H9 (cell line): ENCODE results near the gene COL4A2. TPM values are rescaled to one million over a fixed set of nuclear protein-coding genes. Genes with fewer than 3 reads are reported as not detected.

ENCODE experiments used
- DNase-seq: peaks from one replicate; pipeline ENCODE4 v3.0.0-alpha.2; 2017
- H2AFZ ChIP-seq: one replicate; pipeline ENCODE4 v1.6.1; 2013; ENCODE audit warnings: mild to moderate bottlenecking, low read length, control low read depth, moderate library complexity
- H2AK5ac ChIP-seq: 2 replicates; pipeline ENCODE4 v1.6.1; 2013; ENCODE audit warnings: low read length, control low read depth, mixed read lengths; ENCODE audit not compliant: insufficient read length
- H2BK120ac ChIP-seq: one replicate; pipeline ENCODE4 v1.6.1; 2013; ENCODE audit warnings: low read depth, mild to moderate bottlenecking, low read length, control low read depth, inconsistent platforms; ENCODE audit not compliant: poor library complexity, severe bottlenecking
- H2BK12ac ChIP-seq: 2 replicates; pipeline ENCODE4 v1.6.1; 2013; ENCODE audit warnings: low read length, control low read depth, mixed read lengths, low read depth; ENCODE audit not compliant: insufficient read length
- H2BK15ac ChIP-seq: 2 replicates; pipeline ENCODE4 v1.6.1; 2013; ENCODE audit warnings: low read depth, low read length, control low read depth
- H2BK20ac ChIP-seq: one replicate; pipeline ENCODE4 v1.6.1; 2013; ENCODE audit warnings: low read depth, mild to moderate bottlenecking, low read length, control low read depth, inconsistent platforms; ENCODE audit not compliant: poor library complexity, severe bottlenecking
- H2BK5ac ChIP-seq: 2 replicates; pipeline ENCODE4 v1.6.1; 2013; ENCODE audit warnings: low read length, control low read depth, mixed read lengths; ENCODE audit not compliant: insufficient read length
- H3K14ac ChIP-seq: 2 replicates; pipeline ENCODE4 v1.6.1; 2013; ENCODE audit warnings: low read length, control low read depth; ENCODE audit not compliant: insufficient read depth
- H3K18ac ChIP-seq: 2 replicates; pipeline ENCODE4 v1.6.1; 2013; ENCODE audit warnings: low read depth, mild to moderate bottlenecking, mixed read lengths, low read length, control low read depth; ENCODE audit not compliant: insufficient read length
- H3K23ac ChIP-seq: 2 replicates; pipeline ENCODE4 v1.6.1; 2013; ENCODE audit warnings: low read length, control low read depth, mixed read lengths, low read depth; ENCODE audit not compliant: insufficient read length
- H3K23me2 ChIP-seq: 2 replicates; pipeline ENCODE4 v1.6.1; 2013; ENCODE audit warnings: low read depth, mild to moderate bottlenecking, mixed read lengths, low read length, control low read depth; ENCODE audit not compliant: insufficient read length, poor library complexity, severe bottlenecking
- H3K27ac ChIP-seq: 2 replicates; pipeline ENCODE4 v1.5.1; 2013; ENCODE audit warnings: low read length, control low read depth, mixed read lengths, low read depth; ENCODE audit not compliant: insufficient read length
- H3K27me3 ChIP-seq: 2 replicates; pipeline ENCODE4 v1.6.1; 2013; ENCODE audit warnings: low read length, control low read depth, inconsistent platforms; ENCODE audit not compliant: insufficient read depth
- H3K4ac ChIP-seq: 2 replicates; pipeline ENCODE4 v1.6.1; 2013; ENCODE audit warnings: low read depth, mild to moderate bottlenecking, control low read depth, inconsistent platforms, low read length, moderate library complexity
- H3K4me1 ChIP-seq: 2 replicates; pipeline ENCODE4 v1.6.1; 2013; ENCODE audit warnings: low read length, control low read depth, inconsistent platforms; ENCODE audit not compliant: insufficient read depth
- H3K4me2 ChIP-seq: 2 replicates; pipeline ENCODE4 v1.6.1; 2013; ENCODE audit warnings: low read length, control low read depth, mixed read lengths; ENCODE audit not compliant: insufficient read length, insufficient read depth
- H3K56ac ChIP-seq: 2 replicates; pipeline ENCODE4 v1.6.1; 2013; ENCODE audit warnings: low read depth, mild to moderate bottlenecking, mixed read lengths, low read length, control low read depth; ENCODE audit not compliant: insufficient read length
- H3K79me1 ChIP-seq: 2 replicates; pipeline ENCODE4 v1.6.1; 2013; ENCODE audit warnings: low read depth, mild to moderate bottlenecking, moderate library complexity, low read length, control low read depth, inconsistent platforms; ENCODE audit not compliant: insufficient read depth, poor library complexity, severe bottlenecking
- H3K79me2 ChIP-seq: 2 replicates; pipeline ENCODE4 v1.6.1; 2013; ENCODE audit warnings: low read length, control low read depth, inconsistent platforms; ENCODE audit not compliant: insufficient read depth
- H3K9ac ChIP-seq: 2 replicates; pipeline ENCODE4 v1.6.1; 2013; ENCODE audit warnings: low read length, control low read depth, mixed read lengths; ENCODE audit not compliant: insufficient read length; ENCODE audit errors: extremely low read depth
- H3K9me3 ChIP-seq: one replicate; pipeline ENCODE4 v1.6.1; 2013; ENCODE audit warnings: low read depth, low read length, inconsistent platforms; ENCODE audit not compliant: control insufficient read depth
- H3T11ph ChIP-seq: one replicate; pipeline ENCODE4 v1.6.1; 2013; ENCODE audit warnings: mild to moderate bottlenecking, low read length, control low read depth, inconsistent platforms
- H4K20me1 ChIP-seq: one replicate; pipeline ENCODE4 v1.6.1; 2013; ENCODE audit not compliant: control insufficient read depth, insufficient read length, insufficient read depth
- H4K5ac ChIP-seq: 2 replicates; pipeline ENCODE4 v1.6.1; 2013; ENCODE audit warnings: low read depth, mild to moderate bottlenecking, mixed read lengths, low read length, control low read depth; ENCODE audit not compliant: insufficient read length
- H4K8ac ChIP-seq: replicated peaks from 2 replicates; pipeline ENCODE4 v1.6.1; 2013; ENCODE audit warnings: low read length, control low read depth, mixed read lengths, low read depth; ENCODE audit not compliant: insufficient read length
- H4K91ac ChIP-seq: 2 replicates; pipeline ENCODE4 v1.6.1; 2013; ENCODE audit warnings: low read depth, mild to moderate bottlenecking, moderate library complexity, mixed read lengths, low read length, control low read depth; ENCODE audit not compliant: insufficient read length
- H3K27ac Mint-ChIP-seq, 3 experiments: 2 replicates in 2 of 3; 3 replicates in 1 of 3; pipeline ENCODE4 v1.8.0; 2020 to 2021; ENCODE audit warnings: mixed read lengths in 3 of 3, mild to moderate bottlenecking in 1 of 3, moderate library complexity in 1 of 3
- H3K27me3 Mint-ChIP-seq: 2 replicates; pipeline ENCODE4 v1.8.0; 2021; ENCODE audit warnings: low read depth, mild to moderate bottlenecking, moderate library complexity, mixed read lengths
- H3K36me3 Mint-ChIP-seq, 3 experiments: 2 replicates in 2 of 3; 3 replicates in 1 of 3; pipeline ENCODE4 v1.8.0; 2020 to 2021; ENCODE audit warnings: low read depth in 3 of 3, mixed read lengths in 3 of 3; ENCODE audit not compliant: insufficient read depth in 1 of 3
- H3K4me1 Mint-ChIP-seq, 2 experiments: 2 replicates each; pipeline ENCODE4 v1.8.0; 2020; ENCODE audit warnings: mixed read lengths in 2 of 2
- H3K4me3 Mint-ChIP-seq, 2 experiments: 2 replicates in 1 of 2; 3 replicates in 1 of 2; pipeline ENCODE4 v1.8.0; 2020 to 2021; ENCODE audit warnings: mild to moderate bottlenecking in 2 of 2, mixed read lengths in 2 of 2, moderate library complexity in 1 of 2
- H3K9me3 Mint-ChIP-seq, 2 experiments: 2 replicates in 1 of 2; 3 replicates in 1 of 2; pipeline ENCODE4 v1.8.0; 2020; ENCODE audit warnings: mild to moderate bottlenecking in 2 of 2, mixed read lengths in 2 of 2, moderate library complexity in 1 of 2
- CTCF ChIP-seq: fragments of 200-600 bp; sonication (generic); conservative IDR thresholded peaks from 3 replicates; pipeline ENCODE4 v1.8.0; 2021; ENCODE audit warnings: antibody characterized with exemption, mild to moderate bottlenecking
- WGBS: extraction: QIAGEN DNeasy Blood & Tissue Kit; methylation state at CpG from one replicate; pipeline ENCODE4 v1.1.7; 2013; ENCODE audit warnings: missing lambda C conversion rate, low lambda C conversion rate, mixed read lengths; ENCODE audit not compliant: insufficient read length; ENCODE audit errors: extremely low coverage; 5-methylcytosine and 5-hydroxymethylcytosine counted together
- total RNA-seq: library from RNA; stranded (reverse); gene quantifications from 2 replicates; pipeline ENCODE4 v1.2.1, GENCODE V29; 2021

Gene COL4A2
- total RNA-seq, 1 experiment from 2014 or later: 76.5 TPM

- Histone ChIP-seq H2BK20ac (no peak overlapping the region), H3K9me3 (no peaks in the 10 kb centered on the region), H3K56ac (no peak overlapping the region), H2BK15ac (no peak overlapping the region), H3K4me2 (no peak overlapping the region), H3K27ac (no peak overlapping the region), H4K8ac (no peak overlapping the region), H2BK12ac (no peak overlapping the region), H3K79me1 (no peaks in the 10 kb centered on the region), H3K4ac (no peak overlapping the region), H2BK5ac (no peak overlapping the region), H4K5ac (no peak overlapping the region), H3K18ac (no peak overlapping the region), H3K9ac (no peak overlapping the region), H3K27me3 (no peaks in the 10 kb centered on the region), H3K23ac (no peak overlapping the region), H2AFZ (no peak overlapping the region), H3K14ac (no peak overlapping the region), H4K20me1 (no peaks in the 10 kb centered on the region), H3K79me2 (no peaks in the 10 kb centered on the region), H2AK5ac (no peak overlapping the region), H2BK120ac (no peak overlapping the region), H3K23me2 (no peaks in the 10 kb centered on the region), H4K91ac (no peak overlapping the region), H3T11ph (no peak overlapping the region), H3K4me1 (no peaks in the 10 kb centered on the region)
- Mint-ChIP-seq H3K36me3 (peaks cover 0 to 7% (median 4%) of the 10 kb centered on the region in 3 experiments; a peak in 2 of 7 replicates), H3K27me3 (no peaks in the 10 kb centered on the region), H3K4me3 (no peak overlapping the region), H3K27ac (peak overlapping the region in 2 of 3 experiments; percentile 9 to 17; a peak in 2 of 7 replicates), H3K9me3 (no peaks in the 10 kb centered on the region), H3K4me1 (peaks cover 5 to 10% of the 10 kb centered on the region in 2 experiments; a peak in 3 of 4 replicates)
- WGBS: no CpG with 5 or more reads among the region's 4 CpGs
- no peak for DNase-seq
- TF ChIP-seq CTCF: no peak
These were observed 114.0 kb downstream of the COL4A2 start for GRCh38 chr13:110421061-110421460.
